Lower leg skin (tissue), 4 donors: Measurements from ENCODE around the gene CCDC120. TPM values are rescaled to one million over a fixed set of nuclear protein-coding genes. Genes with fewer than 3 reads are reported as not detected.

Experiments used
- DNase-seq, 2 donors: peaks; one replicate each; pipeline ENCODE4 v3.0.0-alpha.2; 2019; ENCODE audit warnings: low spot score in 2 of 2
- H3K4me3 ChIP-seq: fragments of 200-600 bp; sonication (generic); 2 replicates; pipeline ENCODE4 v1.5.1; 2017; ENCODE audit warnings: mild to moderate bottlenecking, low read depth; ENCODE audit not compliant: poor library complexity, severe bottlenecking
- CTCF ChIP-seq, 3 donors: fragments of 450-650 bp; IDR thresholded peaks; one replicate each; pipeline ENCODE4 v1.5.1; 2016; ENCODE audit warnings: antibody characterized with exemption in 3 of 3, mild to moderate bottlenecking in 3 of 3, moderate library complexity in 2 of 3
- POLR2A ChIP-seq, 2 donors: fragments of 450-650 bp; IDR thresholded peaks; one replicate each; pipeline ENCODE4 v1.6.1; 2016 to 2017; ENCODE audit warnings: antibody characterized with exemption in 2 of 2, mild to moderate bottlenecking in 1 of 2, moderate library complexity in 1 of 2
- WGBS, 2 donors: methylation state at CpG; one replicate each; pipeline ENCODE4 v1.1.5; 2018; 5-methylcytosine and 5-hydroxymethylcytosine counted together
- intact Hi-C: fragments of 100-400 bp; cut with DNase I; formaldehyde crosslinking; loops from one replicate; pipeline ENCODE4 v1.15.0; 2023; ENCODE audit warnings: low total_unique reads
- total RNA-seq, 4 donors: library from RNA; depleted of rRNA; stranded (reverse); fragments of >200 nt; gene quantifications; one replicate each; pipeline ENCODE4 v1.1.0, GENCODE V29; 2016

Gene CCDC120
- 10 to 100 TPM; 33.7 to 51.9 (median 36.0) TPM for total RNA-seq

- DNase-seq: no peak
- intact Hi-C loops: no loop called here
- WGBS, 2 donors: 42 to 66% methylated on average over 2 to 5 of the region's 5 CpGs
- no peak for TF ChIP-seq CTCF (IDR thresholded peaks at IDR 0.05)
- no peak for TF ChIP-seq POLR2A (IDR thresholded peaks at IDR 0.05)
- H3K4me3 ChIP-seq: peak within 1 kb of the TSS; percentile 6
Observed at GRCh38 chrX:49058794-49059193, at the start of gene CCDC120. Gene CCDC120, plus strand, starts transcription at chrX:49058999. Its CDS starts 3,043 bp downstream, at chrX:49062042.

GRCh38 chrX:49019050-49019449 lies 39.7 kb upstream of the CCDC120 start:
- no peak overlapping the region for H3K4me3 ChIP-seq
- WGBS, 2 donors: 84 to 100% methylated on average over 2 of the region's 2 CpGs
- DNase-seq: no peak
- intact Hi-C loops: no loop called here
- TF ChIP-seq CTCF (IDR thresholded peaks at IDR 0.05): no peak

GRCh38 chrX:49019599-49020249 lies 39.1 kb upstream of the CCDC120 start:
- intact Hi-C loops: no loop called here
- TF ChIP-seq POLR2A (IDR thresholded peaks at IDR 0.05) (no peak), CTCF (IDR thresholded peaks at IDR 0.05) (no peak)
- WGBS, 2 donors: 87 to 88% methylated on average over 7 of the region's 7 CpGs
- DNase-seq: no peak
- no peak overlapping the region for H3K4me3 ChIP-seq

GRCh38 chrX:49029876-49030275 lies 28.9 kb upstream of the CCDC120 start:
- H3K4me3 ChIP-seq: no peak overlapping the region
- TF ChIP-seq POLR2A (IDR thresholded peaks at IDR 0.05) (no peak), CTCF (IDR thresholded peaks at IDR 0.05) (no peak)
- 57% methylated on average over 6 of the region's 6 CpGs; no CpG with 5 or more reads in 1 of the 2 donors for WGBS, 2 donors
- DNase-seq: no peak
- intact Hi-C loops: no loop called here

GRCh38 chrX:49030283-49030682 lies 28.5 kb upstream of the CCDC120 start:
- intact Hi-C loops: no loop called here
- no peak overlapping the region for H3K4me3 ChIP-seq
- DNase-seq: no peak
- TF ChIP-seq CTCF (IDR thresholded peaks at IDR 0.05): no peak
- WGBS, 2 donors: 69 to 77% methylated on average over 4 to 6 of the region's 6 CpGs
